ENCODE data around the gene TTLL11.

The TTLL11 gene

GRCh38 chr9:121852651-121853616 lies 240.2 kb downstream of the TTLL11 start:
- H3K4me3 ChIP-seq (ENCODE audit: control insufficient read depth in 1 of 7, extremely low read depth in 1 of 7, insufficient read depth in 4 of 7, low read depth in 2 of 7, low read length in 6 of 7) = no peak overlapping the region
- no peak for DNase-seq
- POLR2A ChIA-PET = no interaction called here
- no peaks in the 10 kb centered on the region for H3K4me1 ChIP-seq (ENCODE audit: control extremely low read depth in 1 of 4, control insufficient read depth in 4 of 4, insufficient read depth in 4 of 4, low read length in 3 of 4)
- WGBS (ENCODE audit: insufficient coverage) = 96% methylated on average over 22 of the region's 29 CpGs
- peaks cover 0 to 5% (median 0%) of the 10 kb centered on the region in 5 experiments for H3K9me3 ChIP-seq (ENCODE audit: control extremely low read depth in 1 of 5, control insufficient read depth in 4 of 5, insufficient read depth in 2 of 5, low read depth in 1 of 5, low read length in 4 of 5)
- no peaks in the 10 kb centered on the region for H3K27me3 ChIP-seq (replicated peaks in 2 of 5; ENCODE audit: control insufficient read depth in 4 of 5, insufficient read depth in 5 of 5, low read length in 4 of 5)
- no peaks in the 10 kb centered on the region for H3K36me3 ChIP-seq (ENCODE audit: control insufficient read depth in 4 of 4, insufficient read depth in 4 of 4, low read length in 3 of 4)
- CTCF ChIA-PET = no interaction called here
- no peak overlapping the region for H3K27ac ChIP-seq (ENCODE audit: insufficient read depth in 1 of 2, low read depth in 1 of 2, low read length in 2 of 2, poor library complexity in 1 of 2, severe bottlenecking in 2 of 2)

DNA sequence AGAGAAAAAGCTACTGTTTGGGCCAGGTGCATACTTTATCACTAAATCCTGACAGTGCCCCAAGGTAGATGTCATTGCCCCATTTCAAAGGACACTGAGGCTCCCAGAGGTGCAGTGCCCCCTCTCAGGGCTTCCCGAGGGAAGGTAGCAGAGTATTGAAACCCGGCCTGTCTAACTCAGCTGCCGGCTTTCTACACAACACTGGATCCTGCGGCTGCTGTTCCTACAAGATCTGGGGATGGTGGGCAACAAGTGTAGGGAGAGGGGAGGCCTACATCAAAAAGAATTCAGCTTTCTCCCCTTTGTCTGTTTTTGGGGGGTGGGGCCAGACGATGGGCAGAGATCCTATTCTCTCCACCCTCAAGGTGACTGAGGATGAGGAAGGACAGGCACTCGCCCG lies 240.9 kb downstream of the TTLL11 start:
- H3K9me3 ChIP-seq (ENCODE audit: control extremely low read depth in 1 of 5, control insufficient read depth in 4 of 5, insufficient read depth in 2 of 5, low read depth in 1 of 5, low read length in 4 of 5) = peaks cover 0 to 5% (median 0%) of the 10 kb centered on the region in 5 experiments
- H3K27ac ChIP-seq (ENCODE audit: insufficient read depth in 1 of 2, low read depth in 1 of 2, low read length in 2 of 2, poor library complexity in 1 of 2, severe bottlenecking in 2 of 2) = no peak overlapping the region
- 100% methylated on average over 7 of the region's 7 CpGs for WGBS (ENCODE audit: insufficient coverage)
- H3K36me3 ChIP-seq (ENCODE audit: control insufficient read depth in 4 of 4, insufficient read depth in 4 of 4, low read length in 3 of 4) = no peaks in the 10 kb centered on the region
- CTCF ChIA-PET = interaction anchor here (1.0 to 1.2 kb wide), 2 partner anchors 9 to 11 kb away, joined by 3 to 5 read pairs; no protein-coding TSS in a partner anchor
- no peak overlapping the region for H3K4me3 ChIP-seq (ENCODE audit: control insufficient read depth in 1 of 7, extremely low read depth in 1 of 7, insufficient read depth in 4 of 7, low read depth in 2 of 7, low read length in 6 of 7)
- H3K4me1 ChIP-seq (ENCODE audit: control extremely low read depth in 1 of 4, control insufficient read depth in 4 of 4, insufficient read depth in 4 of 4, low read length in 3 of 4) = no peaks in the 10 kb centered on the region
- DNase-seq = no peak
- POLR2A ChIA-PET = no interaction called here
- H3K27me3 ChIP-seq (replicated peaks in 2 of 5; ENCODE audit: control insufficient read depth in 4 of 5, insufficient read depth in 5 of 5, low read length in 4 of 5) = no peaks in the 10 kb centered on the region

DNA sequence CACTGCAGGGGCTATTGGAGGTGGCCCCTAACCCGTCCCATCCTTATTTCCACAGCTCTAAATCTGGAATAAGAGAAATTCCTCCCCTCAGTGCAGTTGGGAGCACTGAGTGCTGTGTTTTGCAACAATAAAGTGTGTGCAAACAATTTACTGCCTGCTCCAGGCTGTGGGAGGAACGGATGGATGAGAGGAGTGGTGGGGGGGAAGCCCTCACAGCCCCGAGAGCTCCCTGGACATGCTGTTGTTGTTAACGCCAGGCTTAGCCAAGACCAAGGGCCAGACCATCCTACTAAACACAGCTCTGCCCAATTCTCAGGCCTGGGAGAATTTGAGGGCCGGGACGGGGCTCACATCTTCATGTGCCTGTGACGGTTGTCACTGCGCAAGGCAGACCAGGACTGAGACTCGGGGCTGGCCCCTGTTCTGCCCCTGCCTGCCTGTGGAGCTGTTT lies 241.4 kb downstream of the TTLL11 start:
- Histone ChIP-seq H3K9me3 (ENCODE audit: control extremely low read depth in 1 of 5, control insufficient read depth in 4 of 5, insufficient read depth in 2 of 5, low read depth in 1 of 5, low read length in 4 of 5) (peaks cover 0 to 5% (median 0%) of the 10 kb centered on the region in 5 experiments), H3K27me3 (replicated peaks in 2 of 5; ENCODE audit: control insufficient read depth in 4 of 5, insufficient read depth in 5 of 5, low read length in 4 of 5) (no peaks in the 10 kb centered on the region), H3K4me1 (ENCODE audit: control extremely low read depth in 1 of 4, control insufficient read depth in 4 of 4, insufficient read depth in 4 of 4, low read length in 3 of 4) (no peaks in the 10 kb centered on the region), H3K27ac (ENCODE audit: insufficient read depth in 1 of 2, low read depth in 1 of 2, low read length in 2 of 2, poor library complexity in 1 of 2, severe bottlenecking in 2 of 2) (no peak overlapping the region), H3K4me3 (ENCODE audit: control insufficient read depth in 1 of 7, extremely low read depth in 1 of 7, insufficient read depth in 4 of 7, low read depth in 2 of 7, low read length in 6 of 7) (no peak overlapping the region), H3K36me3 (ENCODE audit: control insufficient read depth in 4 of 4, insufficient read depth in 4 of 4, low read length in 3 of 4) (no peaks in the 10 kb centered on the region)
- DNase-seq = no peak
- WGBS (ENCODE audit: insufficient coverage) = 97% methylated on average over 6 of the region's 9 CpGs
- POLR2A ChIA-PET = no interaction called here
- CTCF ChIA-PET = interaction anchor here (1.0 to 1.2 kb wide), 2 partner anchors 9 to 11 kb away, joined by 3 to 5 read pairs; no protein-coding TSS in a partner anchor

- no peak for DNase-seq
- peaks cover 0 to 5% (median 0%) of the 10 kb centered on the region in 5 experiments for H3K9me3 ChIP-seq (ENCODE audit: control extremely low read depth in 1 of 5, control insufficient read depth in 4 of 5, insufficient read depth in 2 of 5, low read depth in 1 of 5, low read length in 4 of 5)
- H3K27me3 ChIP-seq (replicated peaks in 2 of 5; ENCODE audit: control insufficient read depth in 4 of 5, insufficient read depth in 5 of 5, low read length in 4 of 5) = no peaks in the 10 kb centered on the region
- H3K36me3 ChIP-seq (ENCODE audit: control insufficient read depth in 4 of 4, insufficient read depth in 4 of 4, low read length in 3 of 4) = no peaks in the 10 kb centered on the region
- 100% methylated on average over 2 of the region's 2 CpGs for WGBS (ENCODE audit: insufficient coverage)
- H3K27ac ChIP-seq (ENCODE audit: insufficient read depth in 1 of 2, low read depth in 1 of 2, low read length in 2 of 2, poor library complexity in 1 of 2, severe bottlenecking in 2 of 2) = no peak overlapping the region
- H3K4me3 ChIP-seq (ENCODE audit: control insufficient read depth in 1 of 7, extremely low read depth in 1 of 7, insufficient read depth in 4 of 7, low read depth in 2 of 7, low read length in 6 of 7) = no peak overlapping the region
- ChIA-PET CTCF (no interaction called here), POLR2A (no interaction called here)
- no peaks in the 10 kb centered on the region for H3K4me1 ChIP-seq (ENCODE audit: control extremely low read depth in 1 of 4, control insufficient read depth in 4 of 4, insufficient read depth in 4 of 4, low read length in 3 of 4)
Observed at GRCh38 chr9:121850366-121850765, 242.7 kb downstream of the TTLL11 start.

DNA sequence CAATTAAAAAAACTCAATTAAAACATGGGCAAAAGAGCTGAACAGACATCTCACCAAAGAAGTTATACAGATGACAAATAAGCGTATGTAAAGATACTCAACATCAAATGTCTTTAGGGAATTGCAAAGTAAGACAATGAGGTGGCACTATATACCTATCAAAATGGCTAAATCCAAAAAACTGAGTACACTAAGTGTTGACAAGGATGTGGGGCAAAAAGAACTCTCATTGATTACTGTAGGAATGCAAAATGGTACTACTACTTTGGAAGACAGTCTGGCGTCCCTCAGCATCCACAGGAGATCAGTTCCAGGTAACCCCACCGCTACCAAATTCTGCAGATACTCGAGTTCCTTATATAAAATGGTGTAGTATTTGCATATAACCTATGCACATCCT lies 243.6 kb downstream of the TTLL11 start:
- DNase-seq = no peak
- POLR2A ChIA-PET = no interaction called here
- CTCF ChIA-PET = no interaction called here
- Histone ChIP-seq H3K4me1 (ENCODE audit: control extremely low read depth in 1 of 4, control insufficient read depth in 4 of 4, insufficient read depth in 4 of 4, low read length in 3 of 4) (no peaks in the 10 kb centered on the region), H3K27me3 (replicated peaks in 2 of 5; ENCODE audit: control insufficient read depth in 4 of 5, insufficient read depth in 5 of 5, low read length in 4 of 5) (no peaks in the 10 kb centered on the region), H3K27ac (ENCODE audit: insufficient read depth in 1 of 2, low read depth in 1 of 2, low read length in 2 of 2, poor library complexity in 1 of 2, severe bottlenecking in 2 of 2) (no peak overlapping the region), H3K4me3 (ENCODE audit: control insufficient read depth in 1 of 7, extremely low read depth in 1 of 7, insufficient read depth in 4 of 7, low read depth in 2 of 7, low read length in 6 of 7) (no peak overlapping the region), H3K36me3 (ENCODE audit: control insufficient read depth in 4 of 4, insufficient read depth in 4 of 4, low read length in 3 of 4) (no peaks in the 10 kb centered on the region), H3K9me3 (ENCODE audit: control extremely low read depth in 1 of 5, control insufficient read depth in 4 of 5, insufficient read depth in 2 of 5, low read depth in 1 of 5, low read length in 4 of 5) (peaks cover 0 to 9% (median 0%) of the 10 kb centered on the region in 5 experiments)
- no CpG with 5 or more reads among the region's 4 CpGs for WGBS (ENCODE audit: insufficient coverage)

- POLR2A ChIA-PET = no interaction called here
- CTCF ChIA-PET = no interaction called here
Observed at GRCh38 chr9:121844562-121844961, 248.5 kb downstream of the TTLL11 start.

GRCh38 chr9:121844098-121844497 lies 249.0 kb downstream of the TTLL11 start:
- ChIA-PET POLR2A (no interaction called here), CTCF (no interaction called here)
- H3K36me3 ChIP-seq (ENCODE audit: control insufficient read depth in 4 of 4, insufficient read depth in 4 of 4, low read length in 3 of 4) = no peaks in the 10 kb centered on the region
- H3K9me3 ChIP-seq (ENCODE audit: control extremely low read depth in 1 of 5, control insufficient read depth in 4 of 5, insufficient read depth in 2 of 5, low read depth in 1 of 5, low read length in 4 of 5) = peaks cover 0 to 7% (median 0%) of the 10 kb centered on the region in 5 experiments
- no CpG with 5 or more reads among the region's 2 CpGs for WGBS (ENCODE audit: insufficient coverage)
- no peaks in the 10 kb centered on the region for H3K4me1 ChIP-seq (ENCODE audit: control extremely low read depth in 1 of 4, control insufficient read depth in 4 of 4, insufficient read depth in 4 of 4, low read length in 3 of 4)
- no peak for DNase-seq
- peaks cover 0 to 2% (median 0%) of the 10 kb centered on the region in 5 experiments for H3K27me3 ChIP-seq (replicated peaks in 2 of 5; ENCODE audit: control insufficient read depth in 4 of 5, insufficient read depth in 5 of 5, low read length in 4 of 5)
- H3K4me3 ChIP-seq (ENCODE audit: control insufficient read depth in 1 of 7, extremely low read depth in 1 of 7, insufficient read depth in 4 of 7, low read depth in 2 of 7, low read length in 6 of 7) = no peak overlapping the region
- no peak overlapping the region for H3K27ac ChIP-seq (ENCODE audit: insufficient read depth in 1 of 2, low read depth in 1 of 2, low read length in 2 of 2, poor library complexity in 1 of 2, severe bottlenecking in 2 of 2)

More at GRCh38 chr9:121844562-121844961, 248.5 kb downstream of the TTLL11 start:
- no peak for DNase-seq
- Histone ChIP-seq H3K4me3 (ENCODE audit: control insufficient read depth in 1 of 7, extremely low read depth in 1 of 7, insufficient read depth in 4 of 7, low read depth in 2 of 7, low read length in 6 of 7) (no peak overlapping the region), H3K27ac (ENCODE audit: insufficient read depth in 1 of 2, low read depth in 1 of 2, low read length in 2 of 2, poor library complexity in 1 of 2, severe bottlenecking in 2 of 2) (no peak overlapping the region), H3K9me3 (ENCODE audit: control extremely low read depth in 1 of 5, control insufficient read depth in 4 of 5, insufficient read depth in 2 of 5, low read depth in 1 of 5, low read length in 4 of 5) (peaks cover 0 to 9% (median 0%) of the 10 kb centered on the region in 5 experiments), H3K36me3 (ENCODE audit: control insufficient read depth in 4 of 4, insufficient read depth in 4 of 4, low read length in 3 of 4) (no peaks in the 10 kb centered on the region), H3K4me1 (ENCODE audit: control extremely low read depth in 1 of 4, control insufficient read depth in 4 of 4, insufficient read depth in 4 of 4, low read length in 3 of 4) (no peaks in the 10 kb centered on the region), H3K27me3 (replicated peaks in 2 of 5; ENCODE audit: control insufficient read depth in 4 of 5, insufficient read depth in 5 of 5, low read length in 4 of 5) (peaks cover 0 to 2% (median 0%) of the 10 kb centered on the region in 5 experiments)
- no CpG with 5 or more reads among the region's 2 CpGs for WGBS (ENCODE audit: insufficient coverage)

Measured in common myeloid progenitor, CD34-positive (primary cell).